H1 (cell line): Measurements from ENCODE around the gene RAB4B. TPM values are rescaled to one million over a fixed set of nuclear protein-coding genes. Genes with fewer than 3 reads are reported as not detected.

Source experiments
- CTCF ChIA-PET: fragments of 300-600 bp; sonication (Branson Sonifier 250); formaldehyde crosslinking; loops from one replicate; lab custom pipeline; 2021; ENCODE audit not compliant: partially characterized antibody; lab: Charles Lee
- POLR2A ChIA-PET: fragments of 300-600 bp; sonication (Branson Sonifier 250); formaldehyde crosslinking; loops from one replicate; lab custom pipeline; 2021; ENCODE audit warnings: inconsistent platforms; ENCODE audit not compliant: partially characterized antibody; lab: Charles Lee
- DNase-seq, 2 experiments: peaks; one replicate each; pipeline versions ENCODE4 v3.0.0 to v3.0.0-alpha.2; 2010 to 2022; ENCODE audit warnings: low spot score in 2 of 2, low read depth in 1 of 2, mixed read lengths in 1 of 2
- FAIRE-seq: peaks from 2 replicates; lab custom pipeline; 2011; peaks lifted over from hg19 to GRCh38; lab: Jason Lieb, UNC
- H2AFZ ChIP-seq: 2 replicates; pipeline ENCODE4 v1.8.1; 2012; ENCODE audit warnings: low read length, inconsistent platforms
- H2AK5ac ChIP-seq: 2 replicates; pipeline ENCODE4 v1.6.1; 2013; ENCODE audit warnings: low read depth, low read length
- H2BK120ac ChIP-seq: replicated peaks from 2 replicates; pipeline ENCODE3; 2013; ENCODE audit warnings: low read depth, low read length, inconsistent platforms
- H2BK12ac ChIP-seq: 2 replicates; pipeline ENCODE4 v1.6.1; 2013; ENCODE audit warnings: low read depth, low read length
- H2BK15ac ChIP-seq: 2 replicates; pipeline ENCODE4 v1.6.1; 2013; ENCODE audit warnings: low read length
- H2BK20ac ChIP-seq: 2 replicates; pipeline ENCODE4 v1.6.1; 2013; ENCODE audit warnings: low read length
- H2BK5ac ChIP-seq: 2 replicates; pipeline ENCODE4 v1.6.1; 2013; ENCODE audit warnings: low read depth, low read length
- H3K14ac ChIP-seq: 2 replicates; pipeline ENCODE4 v1.6.1; 2013; ENCODE audit warnings: inconsistent platforms; ENCODE audit not compliant: insufficient read length
- H3K18ac ChIP-seq: 2 replicates; pipeline ENCODE4 v1.6.1; 2013; ENCODE audit warnings: low read length; ENCODE audit errors: extremely low read depth
- H3K23ac ChIP-seq: 2 replicates; pipeline ENCODE4 v1.6.1; 2013; ENCODE audit warnings: inconsistent platforms; ENCODE audit not compliant: insufficient read length
- H3K23me2 ChIP-seq: 2 replicates; pipeline ENCODE4 v1.6.1; 2013; ENCODE audit warnings: low read depth, low read length
- H3K27ac ChIP-seq: 2 replicates; pipeline ENCODE4 v1.6.1; 2011; ENCODE audit warnings: low read depth, low read length, inconsistent platforms
- H3K27me3 ChIP-seq, 4 experiments: replicated peaks in 1 of 4; 1 replicate in 1 of 4; 2 replicates in 3 of 4; pipeline versions ENCODE4 v1.6.1 to v1.8.1; 2011 to 2013; ENCODE audit warnings: low read length in 3 of 4, mild to moderate bottlenecking in 3 of 4, inconsistent platforms in 2 of 4, mixed read lengths in 2 of 4, moderate library complexity in 1 of 4; ENCODE audit not compliant: control insufficient read depth in 3 of 4, insufficient read depth in 3 of 4; ENCODE audit errors: extremely low read depth in 1 of 4
- H3K36me3 ChIP-seq, 4 experiments: 2 replicates each; pipeline versions ENCODE4 v1.6.1 to v1.8.1; 2011 to 2013; ENCODE audit warnings: mild to moderate bottlenecking in 4 of 4, low read length in 3 of 4, moderate library complexity in 2 of 4, control low read depth in 1 of 4, inconsistent platforms in 1 of 4; ENCODE audit not compliant: insufficient read depth in 4 of 4, control insufficient read depth in 2 of 4
- H3K4ac ChIP-seq: replicated peaks from 2 replicates; pipeline ENCODE3; 2013; ENCODE audit warnings: low read length, low read depth, mixed read lengths, inconsistent platforms; ENCODE audit not compliant: insufficient read length
- H3K4me1 ChIP-seq, 4 experiments: replicated peaks in 1 of 4; 1 replicate in 1 of 4; 2 replicates in 3 of 4; pipeline versions ENCODE4 v1.6.1 to v1.8.1; 2011 to 2013; ENCODE audit warnings: low read length in 3 of 4, inconsistent platforms in 2 of 4, mixed read lengths in 1 of 4; ENCODE audit not compliant: insufficient read depth in 4 of 4, control insufficient read depth in 3 of 4
- H3K4me2 ChIP-seq, 2 experiments: 2 replicates each; pipeline versions ENCODE4 v1.6.1 to v1.8.1; 2011 to 2013; ENCODE audit warnings: low read depth in 2 of 2, low read length in 2 of 2, control low read depth in 1 of 2, inconsistent platforms in 1 of 2, mild to moderate bottlenecking in 1 of 2; ENCODE audit not compliant: insufficient read depth in 1 of 2
- H3K4me3 ChIP-seq, 4 experiments: fragments of 200-600, 300-600 bp in 1 of 4; sonication (generic), shearing (Covaris generic), sonication (Bioruptor Twin) in 1 of 4; 2 replicates each; pipeline versions ENCODE4 v1.5.1 to v1.8.1; 2011 to 2016; ENCODE audit warnings: low read length in 4 of 4, low read depth in 3 of 4, control low read depth in 2 of 4, inconsistent platforms in 2 of 4, mild to moderate bottlenecking in 2 of 4, mixed read lengths in 1 of 4, moderate library complexity in 1 of 4; ENCODE audit not compliant: insufficient read depth in 2 of 4; ENCODE audit errors: extremely low read depth in 1 of 4
- H3K56ac ChIP-seq: replicated peaks from 2 replicates; pipeline ENCODE3; 2013; ENCODE audit warnings: low read depth, mild to moderate bottlenecking, mixed read lengths, low read length, inconsistent platforms; ENCODE audit not compliant: insufficient read length
- H3K79me1 ChIP-seq: 2 replicates; pipeline ENCODE4 v1.6.1; 2013; ENCODE audit warnings: low read depth, low read length, control low read depth
- H3K79me2 ChIP-seq, 2 experiments: 2 replicates each; pipeline versions ENCODE4 v1.6.1 to v1.8.1; 2012 to 2013; ENCODE audit warnings: low read length in 2 of 2, mild to moderate bottlenecking in 2 of 2, inconsistent platforms in 1 of 2; ENCODE audit not compliant: insufficient read depth in 2 of 2, control insufficient read depth in 1 of 2
- H3K9ac ChIP-seq, 4 experiments: replicated peaks in 1 of 4; 1 replicate in 1 of 4; 2 replicates in 3 of 4; pipeline versions ENCODE4 v1.6.1 to v1.8.1; 2011 to 2013; ENCODE audit warnings: low read depth in 3 of 4, low read length in 3 of 4, control low read depth in 2 of 4, mild to moderate bottlenecking in 2 of 4, moderate library complexity in 2 of 4, inconsistent platforms in 1 of 4; ENCODE audit errors: extremely low read depth in 1 of 4
- H3K9me3 ChIP-seq, 2 experiments: 2 replicates each; pipeline versions ENCODE4 v1.6.1 to v1.8.1; 2012 to 2013; ENCODE audit warnings: mild to moderate bottlenecking in 2 of 2, moderate library complexity in 2 of 2, control low read depth in 1 of 2, inconsistent platforms in 1 of 2, low read depth in 1 of 2, low read length in 1 of 2, mixed read lengths in 1 of 2; ENCODE audit not compliant: insufficient read depth in 2 of 2
- H4K20me1 ChIP-seq, 2 experiments: replicated peaks in 1 of 2; 2 replicates each; pipeline versions ENCODE3 to v1.8.1; 2011 to 2013; ENCODE audit warnings: inconsistent platforms in 2 of 2, low read length in 2 of 2, mild to moderate bottlenecking in 1 of 2; ENCODE audit not compliant: insufficient read depth in 2 of 2, control insufficient read depth in 1 of 2
- H4K5ac ChIP-seq: 2 replicates; pipeline ENCODE4 v1.6.1; 2013; ENCODE audit warnings: low read length, low read depth, mixed read lengths, inconsistent platforms; ENCODE audit not compliant: insufficient read length
- H4K8ac ChIP-seq: 2 replicates; pipeline ENCODE4 v1.8.0; 2013; ENCODE audit warnings: mild to moderate bottlenecking, moderate library complexity, low read length, inconsistent platforms; ENCODE audit not compliant: insufficient read depth; ENCODE audit errors: extremely low read depth
- H4K91ac ChIP-seq: replicated peaks from 2 replicates; pipeline ENCODE3; 2013; ENCODE audit warnings: low read length, mixed read lengths, inconsistent platforms; ENCODE audit not compliant: insufficient read length
- CBX5 ChIP-seq: fragments of 300-800, 300-1000 bp; sonication (generic); IDR thresholded peaks from 2 replicates; pipeline ENCODE4 v1.7.1; 2016; ENCODE audit warnings: antibody characterized with exemption, low read length, low read depth
- CEBPB ChIP-seq: IDR thresholded peaks from 2 replicates; pipeline ENCODE4 v1.6.1; 2012; ENCODE audit warnings: low read depth, low read length
- EZH2 ChIP-seq: fragments of 200-600 bp; sonication (generic); IDR thresholded peaks from 2 replicates; pipeline ENCODE4 v1.7.1; 2012; ENCODE audit warnings: low read depth, mild to moderate bottlenecking, moderate library complexity, low read length, inconsistent platforms; ENCODE audit not compliant: severe bottlenecking
- HDAC6 ChIP-seq: IDR thresholded peaks from one replicate; pipeline ENCODE4 v1.7.1; 2012; ENCODE audit warnings: low read depth, mild to moderate bottlenecking, inconsistent platforms, low read length, moderate library complexity
- KDM4A ChIP-seq: IDR thresholded peaks from one replicate; pipeline ENCODE4 v1.7.1; 2012; ENCODE audit warnings: low read depth, mild to moderate bottlenecking, moderate library complexity, low read length, inconsistent platforms; ENCODE audit not compliant: severe bottlenecking
- NANOG ChIP-seq: IDR thresholded peaks from 2 replicates; pipeline ENCODE4 v1.6.1; 2011; ENCODE audit warnings: low read length, low read depth, mild to moderate bottlenecking, inconsistent platforms; ENCODE audit not compliant: insufficient read depth, poor library complexity, severe bottlenecking
- WGBS, 2 experiments: shearing (Covaris generic) in 1 of 2; methylation state at CpG; one replicate each; pipeline versions ENCODE4 v1.1.6 to v1.1.7; 2013 to 2015; ENCODE audit warnings: low lambda C conversion rate in 2 of 2, mixed read lengths in 2 of 2, inconsistent platforms in 1 of 2, low coverage in 1 of 2, missing lambda C conversion rate in 1 of 2; ENCODE audit not compliant: insufficient replicate concordance in 2 of 2, insufficient coverage in 1 of 2, insufficient read length in 1 of 2; ENCODE audit errors: extremely low coverage in 1 of 2, missing lambda C conversion rate in 1 of 2; 5-methylcytosine and 5-hydroxymethylcytosine counted together
- polyA plus RNA-seq, 7 experiments: library from polyadenylated mRNA; depleted of rRNA in 3 of 7; stranded (reverse) in 5 of 7; unstranded in 2 of 7; fragments of >200 nt in 5 of 7; fragments of 200-250 nt in 2 of 7; gene quantifications; 1 replicate in 5 of 7; 2 replicates in 1 of 7; 4 replicates in 1 of 7; pipeline versions ENCODE4 v1.2.1 to v1.2.3, GENCODE V29; 2011 to 2013; ENCODE audit warnings: missing spikeins in 2 of 7, mixed read lengths in 2 of 7
- total RNA-seq: library from RNA; stranded (reverse); fragmentation: NEBNext Ultra II Directional; extraction: Animal tissue kit (Norgen Biotek cat#: 25700); gene quantifications from 2 replicates; pipeline ENCODE4 v1.2.1, GENCODE V29; 2021

Gene RAB4B
- total and polyA plus RNA-seq, 2 of the 8 experiments (the other 6 are each of a cell fraction or from before 2014, with no cell fraction given): 15.9 to 28.6 TPM

DNA sequence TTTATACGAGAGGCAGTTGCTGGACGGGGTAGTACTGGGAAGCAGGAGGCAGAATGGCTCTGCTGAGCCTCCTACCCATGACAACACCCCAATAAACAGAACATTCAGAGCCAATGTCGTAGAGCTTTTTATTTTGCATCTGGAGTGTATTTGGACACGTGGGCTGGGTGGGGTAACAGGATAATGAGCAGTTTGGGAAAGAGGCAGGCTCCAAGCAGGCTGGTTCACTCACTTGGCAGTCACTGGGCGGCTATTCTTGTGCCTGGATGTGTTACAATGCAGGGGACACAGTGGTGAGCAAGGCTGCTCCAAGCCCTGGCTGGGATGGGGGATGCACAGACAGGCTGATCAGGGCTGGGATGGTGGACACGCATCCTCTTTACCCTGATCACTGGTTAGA is 37.3 kb upstream of the RAB4B start:
- WGBS, 2 experiments: 86% methylated on average over 6 of the region's 6 CpGs; no CpG with 5 or more reads in 1 of the 2 experiments
- Histone ChIP-seq H3K18ac (no peak overlapping the region), H4K5ac (no peak overlapping the region), H4K20me1 (peaks cover 0 to 8% of the 10 kb centered on the region in 2 experiments), H3K14ac (no peak overlapping the region), H3K79me1 (no peaks in the 10 kb centered on the region), H2BK5ac (no peak overlapping the region), H2AFZ (no peak overlapping the region), H3K27me3 (no peaks in the 10 kb centered on the region), H3K4me1 (peaks cover 0 to 13% (median 3%) of the 10 kb centered on the region in 4 experiments; a peak in 4 of 7 replicates), H3K4me2 (no peak overlapping the region), H3K9me3 (no peaks in the 10 kb centered on the region), H3K4ac (no peak overlapping the region), H2AK5ac (no peak overlapping the region), H3K36me3 (peaks cover 0 to 18% (median 7%) of the 10 kb centered on the region in 4 experiments; a peak in 5 of 8 replicates), H3K23me2 (no peaks in the 10 kb centered on the region), H3K56ac (no peak overlapping the region), H3K23ac (no peak overlapping the region), H3K4me3 (no peak overlapping the region), H2BK12ac (no peak overlapping the region), H2BK120ac (no peak overlapping the region), H3K9ac (no peak overlapping the region), H2BK20ac (no peak overlapping the region), H4K8ac (no peak overlapping the region), H2BK15ac (no peak overlapping the region), H3K27ac (no peak overlapping the region), H4K91ac (no peak overlapping the region), H3K79me2 (no peaks in the 10 kb centered on the region)
- DNase-seq: no peak
- ChIA-PET POLR2A (interaction anchor here (0.6 to 12.4 kb wide), 7 partner anchors 13 to 79 kb away, joined by 3 to 120 read pairs (median 4); partner anchors contain the start of genes ACTMAP, COQ8B, ITPKC and SNRPA), CTCF (interaction anchor here (0.6 to 2.5 kb wide), 3 partner anchors 9 to 182 kb away, joined by 3 to 5 read pairs (median 3); partner anchors contain the start of genes ACTMAP and SNRPA)
- FAIRE-seq: no peak
- TF ChIP-seq CBX5 (no peak), HDAC6 (no peak), NANOG (no peak), EZH2 (no peak), KDM4A (no peak), CEBPB (no peak)
